HepG2 (cell line): ENCODE results near the gene EIF4A3.

Experiments
- CTCF ChIP-seq: sonication (generic); formaldehyde crosslinking; IDR thresholded peaks from 2 replicates; pipeline ENCODE4 v1.5.0; 2020; ENCODE audit warnings: mild to moderate bottlenecking, missing genetic modification reagents, moderate library complexity
- MAX ChIP-seq: IDR thresholded peaks from 2 replicates; pipeline ENCODE4 v1.6.1; 2012; ENCODE audit warnings: inconsistent platforms
- POLR2A ChIP-seq, 2 experiments: IDR thresholded peaks; 2 replicates each; pipeline ENCODE4 v1.6.1; 2011; ENCODE audit warnings: low read depth in 2 of 2, low read length in 2 of 2, mild to moderate bottlenecking in 1 of 2, moderate library complexity in 1 of 2; ENCODE audit not compliant: insufficient read depth in 1 of 2
- REL ChIP-seq: sonication (generic); formaldehyde crosslinking; conservative IDR thresholded peaks from 2 replicates; pipeline ENCODE4 v1.8.0; 2022; ENCODE audit warnings: mild to moderate bottlenecking, missing genetic modification reagents, moderate library complexity
- RNF2 ChIP-seq: fragments of 450-650 bp; conservative IDR thresholded peaks from 2 replicates; pipeline ENCODE4 v1.6.1; 2016; ENCODE audit warnings: low read depth

DNA sequence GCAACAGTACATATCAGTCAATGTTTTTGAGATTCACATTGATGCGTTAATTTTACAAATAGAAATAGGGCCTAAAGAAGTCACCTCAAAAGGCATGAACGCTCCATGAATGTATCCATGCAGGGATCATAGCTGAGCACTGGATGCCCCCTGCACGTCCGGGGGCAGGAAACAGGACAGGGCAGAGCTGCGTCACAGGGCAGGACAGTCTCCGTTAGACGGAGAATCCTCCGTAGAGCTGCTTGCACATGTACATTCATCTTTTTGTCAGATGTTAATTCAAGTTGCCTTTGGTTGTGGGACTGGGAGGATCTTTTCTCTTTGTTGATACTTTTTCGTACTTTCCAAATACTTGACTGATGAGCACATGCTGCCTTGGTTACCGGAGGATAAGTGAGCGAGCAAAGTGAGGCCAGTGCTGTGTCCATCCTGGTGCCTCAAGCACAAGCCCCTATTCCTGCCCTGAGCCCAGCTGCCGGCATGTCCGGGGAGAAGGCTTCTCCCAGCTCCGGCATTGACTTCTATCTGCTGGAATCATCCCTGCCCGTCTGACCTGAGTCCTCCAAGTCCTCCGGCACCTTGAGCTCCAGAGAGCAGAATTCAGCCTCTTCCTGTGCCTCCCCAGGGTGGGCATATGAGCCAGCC lies 30.5 kb downstream of the EIF4A3 start:
- no peak for TF ChIP-seq CTCF (CRISPR knock-in tag)
- no peak for TF ChIP-seq MAX
- no peak for TF ChIP-seq POLR2A (IDR thresholded peaks at IDR 0.05; ENCODE audit: insufficient read depth in 1 of 2, low read depth in 2 of 2, low read length in 2 of 2)
- TF ChIP-seq RNF2: no peak
- TF ChIP-seq REL (CRISPR knock-in tag): no peak
